Left lung (tissue), 10 donors: Measurements from ENCODE around the gene RAPGEF4. TPM values are rescaled to one million over a fixed set of nuclear protein-coding genes. Genes with fewer than 3 reads are reported as not detected.
A peak's percentile ranks its signal among the peaks of the same experiment; 100 is the strongest.

Experiments
- ATAC-seq: fragments of 200-7000 bp; cut with Tn5 transposase; one replicate; pipeline ENCODE4 v1.9.1; 2020; ENCODE audit warnings: moderate library complexity
- DNase-seq, 4 donors: peaks; one replicate each; pipeline ENCODE4 v3.0.0-alpha.2; 2013 to 2020
- H3K27ac ChIP-seq, 2 donors: fragments of 200-600 bp; sonication (generic) in 1 of 2; one replicate each; pipeline versions ENCODE4 v1.5.0 to v1.8.0; 2020 to 2021
- H3K27me3 ChIP-seq, 2 donors: fragments of 200-600 bp; sonication (generic) in 1 of 2; one replicate each; pipeline versions ENCODE4 v1.5.0 to v1.8.0; 2020 to 2021
- H3K36me3 ChIP-seq, 2 donors: fragments of 200-600 bp; sonication (generic) in 1 of 2; one replicate each; pipeline versions ENCODE4 v1.5.0 to v1.8.0; 2020 to 2021
- H3K4me1 ChIP-seq, 2 donors: fragments of 200-600 bp; one replicate each; pipeline ENCODE4 v1.8.0; 2021
- H3K4me3 ChIP-seq, 2 donors: fragments of 200-600 bp; sonication (generic) in 1 of 2; one replicate each; pipeline versions ENCODE4 v1.5.0 to v1.8.0; 2020 to 2021; ENCODE audit warnings: mild to moderate bottlenecking in 1 of 2
- H3K9me3 ChIP-seq, 2 donors: fragments of 200-600 bp; sonication (generic) in 1 of 2; one replicate each; pipeline versions ENCODE4 v1.5.0 to v1.8.0; 2020 to 2021
- CTCF ChIP-seq, 2 donors: fragments of 200-600 bp; sonication (generic) in 1 of 2; IDR thresholded peaks; one replicate each; pipeline versions ENCODE4 v1.5.0 to v1.8.0; 2021; ENCODE audit warnings: antibody characterized with exemption in 2 of 2
- intact Hi-C, 2 donors: fragments of 100-400 bp; cut with DNase I; formaldehyde crosslinking; loops; one replicate each; pipeline versions ENCODE4 v1.11.2 to v1.14.2; 2022
- polyA plus RNA-seq, 6 donors: library from polyadenylated mRNA; unstranded; fragments of 120-200 nt; gene quantifications; one replicate each; pipeline ENCODE4 v1.2.1, GENCODE V29; 2013; ENCODE audit not compliant: insufficient read length in 6 of 6
- total RNA-seq, 2 donors: library from RNA; stranded (reverse); fragmentation: NEBNext Ultra II Directional; extraction: Animal tissue kit (Norgen Biotek cat#: 25700); gene quantifications; one replicate each; pipeline ENCODE4 v1.2.1, GENCODE V29; 2021
- donor health status: DM: no; HTN: yes; CAD: no.
- donor health status: DM: no; HTN: no; CAD: no.

Gene RAPGEF4
- total and polyA plus RNA-seq, 8 donors: 9.1 to 16.2 (median 11.8) TPM

DNA sequence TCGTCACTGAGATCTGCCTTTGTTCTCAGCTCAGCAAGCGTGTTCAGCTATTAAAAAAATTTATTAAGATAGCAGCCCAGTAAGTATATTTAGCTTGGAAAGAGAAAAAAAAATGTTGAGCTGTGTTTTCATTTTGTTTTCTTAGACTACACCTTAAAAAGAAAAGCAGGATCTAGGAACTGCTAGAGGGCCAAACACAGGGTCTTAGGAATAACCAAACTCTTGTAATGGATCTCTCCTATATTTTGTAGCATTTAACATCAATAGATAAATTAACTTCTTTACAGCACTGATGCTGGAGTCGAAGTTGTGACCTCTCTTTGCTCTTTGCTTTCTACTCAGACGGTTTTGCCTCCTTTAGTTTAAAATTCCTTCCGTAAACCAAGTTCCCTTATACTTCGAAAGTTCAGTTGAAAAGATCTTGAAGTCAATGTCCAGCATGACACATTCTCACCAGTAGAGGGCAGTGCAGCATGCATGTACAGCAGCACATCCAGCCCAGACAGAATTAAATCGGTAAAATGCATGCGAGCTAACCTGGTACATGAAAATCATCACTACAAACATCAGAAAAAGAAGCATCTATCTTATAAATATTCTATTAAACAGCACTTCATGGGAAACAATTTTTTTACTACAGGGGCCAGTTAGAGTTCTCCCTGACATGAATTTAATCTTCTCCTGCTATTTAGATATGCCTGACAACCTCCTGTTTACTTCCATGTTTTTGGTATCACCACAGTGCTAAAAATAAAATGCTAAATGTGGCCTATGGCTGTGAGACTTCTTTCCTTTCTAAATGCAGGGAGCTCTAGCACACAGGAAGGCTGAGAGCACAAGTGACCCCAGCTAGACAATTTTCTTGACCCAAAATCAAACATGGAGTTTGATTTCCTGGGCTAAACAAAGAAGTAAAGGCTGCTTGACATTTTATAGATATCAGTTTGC, 291.8 kb downstream of the RAPGEF4 start:
- ATAC-seq (peak; percentile 98), DNase-seq (peak in 3 of 4 donors; percentile 81 to 93 (median 88))
- Histone ChIP-seq H3K27me3 (no peaks in the 10 kb centered on the region), H3K4me3 (no peak overlapping the region), H3K4me1 (peaks cover 0 to 9% of the 10 kb centered on the region in 2 donors), H3K27ac (peak overlapping the region in 1 of 2 donors; percentile 46), H3K36me3 (no peaks in the 10 kb centered on the region), H3K9me3 (no peaks in the 10 kb centered on the region)
- peak; percentile 87 to 89 for TF ChIP-seq CTCF (IDR thresholded peaks at IDR 0.05)
- intact Hi-C loops: loop anchor here in 1 of 2 donors (10.0 kb wide), 1 partner anchor 223 kb away; no protein-coding TSS in a partner anchor

GRCh38 chr2:173028141-173028540, 292.5 kb downstream of the RAPGEF4 start:
- ATAC-seq (no peak), DNase-seq (no peak)
- peaks cover 0 to 9% of the 10 kb centered on the region in 2 donors for H3K4me1 ChIP-seq
- H3K36me3 ChIP-seq: no peaks in the 10 kb centered on the region
- no peak overlapping the region for H3K4me3 ChIP-seq
- peak overlapping the region in 1 of 2 donors; percentile 46 for H3K27ac ChIP-seq
- H3K27me3 ChIP-seq: no peaks in the 10 kb centered on the region
- H3K9me3 ChIP-seq: no peaks in the 10 kb centered on the region
- intact Hi-C loops: loop anchor here in 1 of 2 donors (10.0 kb wide), 1 partner anchor 223 kb away; no protein-coding TSS in a partner anchor
- no peak for TF ChIP-seq CTCF (IDR thresholded peaks at IDR 0.05)

DNA sequence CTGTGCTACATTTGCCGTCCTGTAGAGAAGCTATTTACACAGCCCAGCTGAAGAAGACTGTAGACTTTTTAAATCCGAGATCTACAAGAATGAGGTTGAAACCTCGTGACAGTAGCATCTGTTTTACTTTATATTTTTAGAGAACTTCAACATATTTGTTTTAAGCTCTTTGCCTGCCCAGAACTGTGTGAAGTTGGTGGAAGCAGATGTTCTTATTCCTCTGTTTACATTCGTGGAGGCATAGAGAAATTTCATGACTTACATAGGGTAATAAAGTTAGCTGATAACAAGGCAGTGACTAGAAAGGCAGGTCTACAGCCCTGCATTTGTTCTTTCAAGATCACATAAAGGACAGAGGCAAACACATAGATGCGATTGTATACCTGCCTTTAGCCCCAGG, 293.0 kb downstream of the RAPGEF4 start:
- TF ChIP-seq CTCF (IDR thresholded peaks at IDR 0.05): no peak
- Histone ChIP-seq H3K36me3 (no peaks in the 10 kb centered on the region), H3K9me3 (no peaks in the 10 kb centered on the region), H3K27ac (no peak overlapping the region), H3K27me3 (no peaks in the 10 kb centered on the region), H3K4me3 (no peak overlapping the region), H3K4me1 (peaks cover 0 to 9% of the 10 kb centered on the region in 2 donors)
- ATAC-seq (no peak), DNase-seq (peak in 1 of 4 donors; percentile 63)
- intact Hi-C loops: loop anchor here in 1 of 2 donors (10.0 kb wide), 1 partner anchor 224 kb away; no protein-coding TSS in a partner anchor

DNA sequence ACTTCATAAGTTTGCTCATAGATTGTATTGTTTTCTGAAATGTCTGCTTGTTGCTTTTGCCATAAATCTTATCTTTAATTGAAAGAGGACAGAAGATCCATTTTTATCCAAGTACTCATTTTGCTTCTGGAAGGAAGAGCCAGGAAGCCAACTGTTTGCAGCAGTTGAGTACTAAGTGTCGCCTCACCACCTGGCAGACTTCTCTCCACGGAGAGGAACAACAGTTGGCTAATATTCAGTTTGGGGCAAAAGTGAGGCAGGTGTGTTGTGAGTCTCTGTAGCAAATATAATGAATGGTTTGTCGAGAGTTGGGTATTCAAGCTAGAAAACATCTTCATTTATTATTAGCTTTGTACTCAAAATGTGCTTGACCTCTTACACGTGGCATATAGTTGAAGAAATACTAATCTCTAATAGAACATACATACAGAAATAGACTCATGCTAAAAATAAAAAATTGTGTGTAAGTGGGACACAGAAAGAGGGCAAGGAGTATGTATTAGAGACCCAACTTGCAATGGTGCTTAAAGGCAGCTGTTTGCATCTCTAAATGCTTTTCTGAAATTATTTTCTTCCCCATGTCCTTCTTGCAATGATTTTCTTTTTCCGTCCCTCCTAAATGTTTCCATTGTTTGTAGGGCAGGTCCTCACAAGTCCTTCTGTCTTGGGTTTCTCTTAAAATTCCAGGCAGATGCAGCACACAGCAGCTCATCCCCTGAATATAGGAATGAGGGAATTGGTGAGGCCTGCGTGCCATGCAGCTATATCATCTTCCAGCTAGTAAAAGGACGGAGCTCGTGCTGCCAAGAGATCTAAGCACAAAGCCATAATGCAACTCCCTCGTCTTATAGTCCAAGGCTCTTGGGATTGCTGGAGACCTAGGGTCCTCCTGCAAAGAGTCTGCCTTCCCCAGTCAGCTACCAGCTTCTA, 295.2 kb downstream of the RAPGEF4 start:
- H3K4me1 ChIP-seq: peaks cover 0 to 9% of the 10 kb centered on the region in 2 donors
- no peaks in the 10 kb centered on the region for H3K9me3 ChIP-seq
- H3K27ac ChIP-seq: no peak overlapping the region
- no peak for TF ChIP-seq CTCF (IDR thresholded peaks at IDR 0.05)
- H3K27me3 ChIP-seq: no peaks in the 10 kb centered on the region
- intact Hi-C loops: loop anchor here in 1 of 2 donors (5.0 kb wide), 1 partner anchor 181 kb away; no protein-coding TSS in a partner anchor
- ATAC-seq: no peak
- H3K4me3 ChIP-seq: no peak overlapping the region
- no peak for DNase-seq
- H3K36me3 ChIP-seq: no peaks in the 10 kb centered on the region
